Neural progenitor cell (in vitro differentiated cells): ENCODE data around the gene USP35. TPM values are rescaled to one million over a fixed set of nuclear protein-coding genes. Genes with fewer than 3 reads are reported as not detected.

Source experiments
- DNase-seq: peaks from one replicate; pipeline ENCODE4 v3.0.0-alpha.2; 2016; ENCODE audit warnings: low spot score
- H2AFZ ChIP-seq: fragments of 200-600 bp; sonication (generic); replicated peaks from 2 replicates; pipeline ENCODE4 v1.6.1; 2016; ENCODE audit warnings: antibody characterized with exemption
- H3F3A ChIP-seq: fragments of 200-600 bp; sonication (generic); 2 replicates; pipeline ENCODE4 v1.6.1; 2016; ENCODE audit warnings: antibody characterized with exemption, low read depth
- H3K27ac ChIP-seq: fragments of 200-600 bp; sonication (generic); 2 replicates; pipeline ENCODE4 v1.5.1; 2016; ENCODE audit warnings: mild to moderate bottlenecking
- H3K27me3 ChIP-seq: fragments of 200-600 bp; sonication (generic); 2 replicates; pipeline ENCODE4 v1.6.1; 2016; ENCODE audit warnings: mild to moderate bottlenecking, moderate library complexity
- H3K36me3 ChIP-seq: fragments of 200-600 bp; sonication (generic); 2 replicates; pipeline ENCODE4 v1.5.1; 2016
- H3K4me1 ChIP-seq: fragments of 200-600 bp; sonication (generic); 2 replicates; pipeline ENCODE4 v1.6.1; 2016; ENCODE audit warnings: mixed run types
- H3K4me2 ChIP-seq: fragments of 200-600 bp; sonication (generic); 2 replicates; pipeline ENCODE4 v1.6.1; 2016
- H3K4me3 ChIP-seq: fragments of 200-600 bp; sonication (generic); 2 replicates; pipeline ENCODE4 v1.5.1; 2016
- H3K79me2 ChIP-seq: fragments of 200-600 bp; sonication (generic); 2 replicates; pipeline ENCODE4 v1.6.1; 2016; ENCODE audit warnings: low read depth
- H3K9ac ChIP-seq: fragments of 200-600 bp; sonication (generic); 2 replicates; pipeline ENCODE4 v1.6.1; 2016
- H3K9me3 ChIP-seq: fragments of 200-600 bp; sonication (generic); 2 replicates; pipeline ENCODE4 v1.5.1; 2016; ENCODE audit warnings: low read depth
- H4K20me1 ChIP-seq: fragments of 200-600 bp; sonication (generic); 2 replicates; pipeline ENCODE4 v1.6.1; 2016; ENCODE audit warnings: low read depth
- H3K27ac Mint-ChIP-seq: 3 replicates; pipeline ENCODE4 v1.8.0; 2021; ENCODE audit warnings: mixed read lengths
- H3K27me3 Mint-ChIP-seq: 2 replicates; pipeline ENCODE4 v1.8.0; 2022; ENCODE audit warnings: low read depth, mild to moderate bottlenecking, inconsistent platforms, moderate library complexity, mixed read lengths; ENCODE audit not compliant: insufficient read depth
- H3K36me3 Mint-ChIP-seq: 3 replicates; pipeline ENCODE4 v1.8.0; 2021; ENCODE audit warnings: mixed read lengths
- H3K4me1 Mint-ChIP-seq: 3 replicates; pipeline ENCODE4 v1.8.0; 2021; ENCODE audit warnings: mixed read lengths
- H3K4me3 Mint-ChIP-seq: 3 replicates; pipeline ENCODE4 v1.8.0; 2021; ENCODE audit warnings: mild to moderate bottlenecking, moderate library complexity, mixed read lengths
- H3K9me3 Mint-ChIP-seq: 3 replicates; pipeline ENCODE4 v1.8.0; 2020; ENCODE audit warnings: mixed read lengths
- EZH2 ChIP-seq: fragments of 200-600 bp; sonication (generic); IDR thresholded peaks from 2 replicates; pipeline ENCODE4 v1.6.1; 2017; ENCODE audit warnings: antibody characterized with exemption, mild to moderate bottlenecking, moderate library complexity
- EZH2phosphoT487 ChIP-seq: fragments of 200-600 bp; sonication (generic); IDR thresholded peaks from 2 replicates; pipeline ENCODE4 v1.6.1; 2017; ENCODE audit warnings: antibody characterized with exemption
- total RNA-seq: library from RNA; depleted of rRNA; stranded (reverse); fragments of >200 nt; gene quantifications from 2 replicates; pipeline ENCODE4 v1.2.3, GENCODE V29; 2015; ENCODE audit warnings: low replicate concordance
- TF ChIP-seq, protein P1 (sequence below): fragments of 200-600 bp; sonication (generic); IDR thresholded peaks from 2 replicates; pipeline ENCODE4 v1.5.1; 2017; ENCODE audit warnings: antibody characterized with exemption, mild to moderate bottlenecking

Gene USP35
- total RNA-seq, 1 donor from 2014 or later, result 4.2 TPM

DNA sequence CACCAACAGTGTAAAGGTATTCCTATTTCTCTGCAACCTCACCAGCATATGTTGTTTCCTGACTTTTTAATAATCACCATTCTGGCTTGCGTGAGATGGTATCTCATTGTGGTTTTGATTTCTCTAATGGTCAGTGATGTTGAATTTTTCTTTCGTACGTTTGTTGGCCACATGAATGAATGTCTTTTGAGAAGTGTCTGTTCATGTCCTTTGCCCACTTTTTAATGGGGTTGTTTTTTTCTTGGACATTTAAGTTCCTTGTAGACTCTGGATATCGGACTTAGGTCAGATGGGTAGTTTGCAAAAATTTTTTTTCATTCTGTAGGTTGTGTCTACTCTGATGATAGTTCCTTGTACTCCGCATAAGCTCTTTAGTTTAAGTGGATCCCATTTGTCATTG is 22.8 kb downstream of the USP35 start:
- H3K9me3 Mint-ChIP-seq, result peaks cover 2% of the 10 kb centered on the region
- H3K9ac ChIP-seq, result no peak overlapping the region

DNA sequence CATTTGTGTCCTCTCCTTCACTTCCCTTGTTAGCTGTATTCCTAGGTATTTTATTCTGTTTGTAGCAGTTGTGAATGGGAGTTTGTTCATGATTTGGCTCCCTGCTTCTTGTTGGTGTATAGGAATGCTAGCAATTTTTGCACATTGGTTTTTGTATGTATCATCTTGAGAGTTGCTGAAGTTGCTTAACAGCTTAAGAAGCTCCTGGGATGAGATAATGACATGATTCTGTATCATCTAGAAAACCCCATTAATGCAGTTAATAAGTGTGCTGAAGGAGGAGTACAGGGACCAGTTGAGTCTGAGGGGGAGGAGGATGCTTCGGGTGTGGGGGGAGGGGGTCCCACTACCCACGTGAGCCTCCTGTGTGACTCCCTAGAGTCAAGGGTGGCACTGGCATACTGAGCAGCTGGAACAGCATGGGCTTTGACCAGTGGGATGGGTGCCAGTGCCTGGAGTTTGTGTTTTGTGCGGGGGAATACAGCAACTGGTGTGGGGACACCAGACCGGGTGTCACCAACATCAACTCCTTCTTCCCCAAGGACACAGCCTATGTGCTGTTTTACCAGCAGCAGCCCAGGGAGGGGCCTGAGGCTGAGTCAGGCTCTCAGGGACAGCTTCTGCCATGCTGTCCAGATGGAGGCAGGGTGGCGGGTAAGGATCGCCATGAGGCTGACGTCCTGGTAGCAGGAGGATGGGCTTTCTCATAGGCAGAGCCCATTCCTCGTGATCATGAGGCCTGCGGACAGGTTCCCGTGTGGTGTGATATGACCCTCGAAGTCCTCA is 24.1 kb downstream of the USP35 start:
- H3K27ac Mint-ChIP-seq, result no peak overlapping the region
- H3K4me1 ChIP-seq, result no peaks in the 10 kb centered on the region

More for the DNA sequence above, 22.8 kb downstream of the USP35 start:
- H2AFZ ChIP-seq, result no peak overlapping the region
- no peaks in the 10 kb centered on the region for H3K79me2 ChIP-seq
- TF ChIP-seq EZH2 (no peak), EZH2phosphoT487 (no peak)
- TF ChIP-seq, protein P1, sequence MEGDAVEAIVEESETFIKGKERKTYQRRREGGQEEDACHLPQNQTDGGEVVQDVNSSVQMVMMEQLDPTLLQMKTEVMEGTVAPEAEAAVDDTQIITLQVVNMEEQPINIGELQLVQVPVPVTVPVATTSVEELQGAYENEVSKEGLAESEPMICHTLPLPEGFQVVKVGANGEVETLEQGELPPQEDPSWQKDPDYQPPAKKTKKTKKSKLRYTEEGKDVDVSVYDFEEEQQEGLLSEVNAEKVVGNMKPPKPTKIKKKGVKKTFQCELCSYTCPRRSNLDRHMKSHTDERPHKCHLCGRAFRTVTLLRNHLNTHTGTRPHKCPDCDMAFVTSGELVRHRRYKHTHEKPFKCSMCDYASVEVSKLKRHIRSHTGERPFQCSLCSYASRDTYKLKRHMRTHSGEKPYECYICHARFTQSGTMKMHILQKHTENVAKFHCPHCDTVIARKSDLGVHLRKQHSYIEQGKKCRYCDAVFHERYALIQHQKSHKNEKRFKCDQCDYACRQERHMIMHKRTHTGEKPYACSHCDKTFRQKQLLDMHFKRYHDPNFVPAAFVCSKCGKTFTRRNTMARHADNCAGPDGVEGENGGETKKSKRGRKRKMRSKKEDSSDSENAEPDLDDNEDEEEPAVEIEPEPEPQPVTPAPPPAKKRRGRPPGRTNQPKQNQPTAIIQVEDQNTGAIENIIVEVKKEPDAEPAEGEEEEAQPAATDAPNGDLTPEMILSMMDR, result no peak
- H3K36me3 ChIP-seq, result no peaks in the 10 kb centered on the region
- Mint-ChIP-seq H3K36me3 (peaks cover 33% of the 10 kb centered on the region), H3K4me3 (no peak overlapping the region), H3K27ac (no peak overlapping the region), H3K27me3 (peaks cover 5% of the 10 kb centered on the region), H3K4me1 (no peaks in the 10 kb centered on the region)
- no peak for DNase-seq
- no peak overlapping the region for H3K4me3 ChIP-seq
- no peaks in the 10 kb centered on the region for H3K27me3 ChIP-seq
- no peak overlapping the region for H3K27ac ChIP-seq
- H3K4me2 ChIP-seq, result no peak overlapping the region
- H3K9me3 ChIP-seq, result no peaks in the 10 kb centered on the region
- H3F3A ChIP-seq, result no peaks in the 10 kb centered on the region
- no peaks in the 10 kb centered on the region for H4K20me1 ChIP-seq
- no peaks in the 10 kb centered on the region for H3K4me1 ChIP-seq

GRCh38 chr11:78213526-78214330 is 25.0 kb downstream of the USP35 start:
- DNase-seq, result no peak
- no peaks in the 10 kb centered on the region for H3K27me3 ChIP-seq
- H3K9ac ChIP-seq, result no peak overlapping the region
- H3K36me3 Mint-ChIP-seq, result peaks cover 40% of the 10 kb centered on the region
- peaks cover 12% of the 10 kb centered on the region for H3K27me3 Mint-ChIP-seq
- peaks cover 2% of the 10 kb centered on the region for H3K9me3 Mint-ChIP-seq
- no peaks in the 10 kb centered on the region for H4K20me1 ChIP-seq
- H3K36me3 ChIP-seq, result no peaks in the 10 kb centered on the region
- H3K27ac ChIP-seq, result no peak overlapping the region
- no peak overlapping the region for H3K27ac Mint-ChIP-seq
- H3K79me2 ChIP-seq, result no peaks in the 10 kb centered on the region
- no peaks in the 10 kb centered on the region for H3K4me1 Mint-ChIP-seq
- H3K4me3 Mint-ChIP-seq, result no peak overlapping the region
- no peak overlapping the region for H3K4me2 ChIP-seq
- no peaks in the 10 kb centered on the region for H3F3A ChIP-seq
- TF ChIP-seq EZH2 (no peak), EZH2phosphoT487 (no peak)
- TF ChIP-seq, protein P1, result no peak
- H3K4me1 ChIP-seq, result no peaks in the 10 kb centered on the region
- no peak overlapping the region for H3K4me3 ChIP-seq
- no peaks in the 10 kb centered on the region for H3K9me3 ChIP-seq
- no peak overlapping the region for H2AFZ ChIP-seq

More for the DNA sequence above, 24.1 kb downstream of the USP35 start:
- no peaks in the 10 kb centered on the region for H3K9me3 ChIP-seq
- H3F3A ChIP-seq, result no peaks in the 10 kb centered on the region
- H3K27ac ChIP-seq, result no peak overlapping the region
- Mint-ChIP-seq H3K9me3 (peaks cover 2% of the 10 kb centered on the region), H3K27me3 (peaks cover 9% of the 10 kb centered on the region), H3K4me3 (no peak overlapping the region), H3K4me1 (no peaks in the 10 kb centered on the region), H3K36me3 (peaks cover 38% of the 10 kb centered on the region)
- H3K4me3 ChIP-seq, result no peak overlapping the region
- H3K79me2 ChIP-seq, result no peaks in the 10 kb centered on the region
- H4K20me1 ChIP-seq, result no peaks in the 10 kb centered on the region
- no peak overlapping the region for H2AFZ ChIP-seq
- no peak for DNase-seq
- no peak for TF ChIP-seq EZH2phosphoT487
- no peak overlapping the region for H3K4me2 ChIP-seq
- H3K36me3 ChIP-seq, result no peaks in the 10 kb centered on the region
- H3K9ac ChIP-seq, result no peak overlapping the region
- no peaks in the 10 kb centered on the region for H3K27me3 ChIP-seq
